Hematopoietic multipotent progenitor cell treated with erythropoietin and hydrocortisone succinate and interleukin-3 and kit ligand, for 15 days (in vitro differentiated cells): ENCODE results near the gene PPP2R2B.
A peak's percentile ranks its signal among the peaks of the same experiment; 100 is the strongest.

Experiments used
- DNase-seq: peaks from one replicate; pipeline ENCODE4 v3.0.0-alpha.2; 2015; ENCODE audit warnings: low spot score

The PPP2R2B gene

GRCh38 chr5:146548781-146549449 lies 329.6 kb downstream of the PPP2R2B start:
- DNase-seq = no peak

- DNase-seq = no peak
Observed at GRCh38 chr5:146544232-146544631, 334.3 kb downstream of the PPP2R2B start.

GRCh38 chr5:146541958-146542849 lies 336.4 kb downstream of the PPP2R2B start:
- peak; percentile 36 for DNase-seq

GRCh38 chr5:146540414-146540813 lies 338.1 kb downstream of the PPP2R2B start:
- no peak for DNase-seq

- no peak for DNase-seq
Observed at GRCh38 chr5:146539973-146540372, 338.6 kb downstream of the PPP2R2B start.

GRCh38 chr5:146538432-146538831 lies 340.1 kb downstream of the PPP2R2B start:
- DNase-seq = no peak

- DNase-seq = no peak
Observed at GRCh38 chr5:146533882-146534281, 344.7 kb downstream of the PPP2R2B start.

- peak; percentile 57 for DNase-seq
Observed at GRCh38 chr5:146533260-146533857, 345.2 kb downstream of the PPP2R2B start.
